ENCODE measurements around the gene GATAD2B. TPM values are rescaled to one million over a fixed set of nuclear protein-coding genes. Genes with fewer than 3 reads are reported as not detected.

Gene GATAD2B
- total and polyA plus RNA-seq, 2 of the 4 experiments (the other 2 are of a cell fraction), result 3.8 to 6.2 TPM

GRCh38 chr1:153970346-153970745 lies 47.6 kb upstream of the GATAD2B start:
- H4K8ac ChIP-seq (ENCODE audit: low read depth in 2 of 2, low read length in 2 of 2), result no peak overlapping the region
- dilution Hi-C loops (cut with HindIII; ENCODE audit: low sequenced_read_pairs, unreplicated experiment), result no loop called here
- no peaks in the 10 kb centered on the region for H3K27me3 ChIP-seq (ENCODE audit: control insufficient read depth, insufficient read depth, low read length)
- no peak overlapping the region for H3K23ac ChIP-seq (ENCODE audit: low read depth, low read length)
- no peak overlapping the region for H2BK15ac ChIP-seq (ENCODE audit: low read depth, low read length)
- no peak overlapping the region for H3K4me2 ChIP-seq (ENCODE audit: low read depth, low read length)
- no peak overlapping the region for H4K91ac ChIP-seq (ENCODE audit: insufficient read depth, low read depth, low read length)
- H3K18ac ChIP-seq (ENCODE audit: low read depth, low read length), result no peak overlapping the region
- H4K5ac ChIP-seq (ENCODE audit: low read depth, low read length), result no peak overlapping the region
- no peak overlapping the region for H3K4ac ChIP-seq (ENCODE audit: low read depth, low read length)
- no peak overlapping the region for H2AFZ ChIP-seq (replicated peaks; ENCODE audit: low read length, poor library complexity)
- intact Hi-C loops (cut with micrococcal nuclease), result no loop called here
- no peak overlapping the region for H2BK20ac ChIP-seq (ENCODE audit: low read depth, low read length)
- no peak overlapping the region for H3K27ac ChIP-seq (ENCODE audit: insufficient read depth, low read length)
- H3K4me3 ChIP-seq (ENCODE audit: insufficient read depth, low read depth, low read length), result no peak overlapping the region
- no peak overlapping the region for H2AK9ac ChIP-seq (replicated peaks; ENCODE audit: low read depth, low read length, poor library complexity)
- H2BK5ac ChIP-seq (ENCODE audit: low read depth, low read length, poor library complexity, severe bottlenecking), result no peak overlapping the region
- H4K20me1 ChIP-seq (ENCODE audit: insufficient read depth, low read length), result no peaks in the 10 kb centered on the region
- no peaks in the 10 kb centered on the region for H3K9me3 ChIP-seq (ENCODE audit: control insufficient read depth, insufficient read depth, low read length)
- H3K56ac ChIP-seq (ENCODE audit: extremely low read depth, insufficient read depth, low read length), result no peak overlapping the region
- H3K9ac ChIP-seq (ENCODE audit: low read depth, low read length), result no peak overlapping the region
- ChIA-PET CTCF (no interaction called here), POLR2A (ENCODE audit: unreplicated experiment) (no interaction called here)
- H3K36me3 ChIP-seq (ENCODE audit: control insufficient read depth, insufficient read depth, low read length), result peaks cover 17% of the 10 kb centered on the region
- no peak for ATAC-seq (ENCODE audit: low read depth)
- TF ChIP-seq FOS (IDR thresholded peaks at IDR 0.05; ENCODE audit: low read depth, low read length) (no peak), NFE2L2 (IDR thresholded peaks at IDR 0.05; ENCODE audit: low read depth, low read length) (no peak), CEBPB (IDR thresholded peaks at IDR 0.05; ENCODE audit: low read depth, low read length) (no peak), MXI1 (IDR thresholded peaks at IDR 0.05; ENCODE audit: borderline replicate concordance, low read depth, low read length) (no peak), POLR2A (IDR thresholded peaks at IDR 0.05; ENCODE audit: low read depth, low read length) (no peak), CHD1 (IDR thresholded peaks at IDR 0.05; ENCODE audit: low read depth, low read length) (no peak), RCOR1 (IDR thresholded peaks at IDR 0.05; ENCODE audit: insufficient replicate concordance, low read length) (no peak), MAFK (IDR thresholded peaks at IDR 0.05; ENCODE audit: low read depth, low read length) (no peak), RAD21 (IDR thresholded peaks at IDR 0.05; ENCODE audit: low read length) (no peak), SMC3 (IDR thresholded peaks at IDR 0.05; ENCODE audit: low read depth, low read length) (no peak), RFX5 (IDR thresholded peaks at IDR 0.05; ENCODE audit: low read depth, low read length) (no peak), MAZ (IDR thresholded peaks at IDR 0.05; ENCODE audit: borderline replicate concordance, low read depth, low read length) (no peak)
- TF ChIP-seq, protein P1, sequence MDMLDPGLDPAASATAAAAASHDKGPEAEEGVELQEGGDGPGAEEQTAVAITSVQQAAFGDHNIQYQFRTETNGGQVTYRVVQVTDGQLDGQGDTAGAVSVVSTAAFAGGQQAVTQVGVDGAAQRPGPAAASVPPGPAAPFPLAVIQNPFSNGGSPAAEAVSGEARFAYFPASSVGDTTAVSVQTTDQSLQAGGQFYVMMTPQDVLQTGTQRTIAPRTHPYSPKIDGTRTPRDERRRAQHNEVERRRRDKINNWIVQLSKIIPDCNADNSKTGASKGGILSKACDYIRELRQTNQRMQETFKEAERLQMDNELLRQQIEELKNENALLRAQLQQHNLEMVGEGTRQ (IDR thresholded peaks at IDR 0.05; ENCODE audit: low read depth, low read length), result no peak
- H3K79me1 ChIP-seq (ENCODE audit: low read depth in 1 of 2, low read length in 2 of 2), result peaks cover 5 to 35% of the 10 kb centered on the region in 2 experiments; a peak in 3 of 4 replicates
- no peak for DNase-seq
- no peak overlapping the region for H3K14ac ChIP-seq (replicated peaks; ENCODE audit: low read depth, low read length)
- H2BK120ac ChIP-seq (ENCODE audit: low read depth, low read length), result no peak overlapping the region
- H2AK5ac ChIP-seq (ENCODE audit: low read depth, low read length), result no peak overlapping the region
- BruUV-seq (replicated peaks), result no TSS peak
- no peaks in the 10 kb centered on the region for H3K4me1 ChIP-seq (ENCODE audit: control insufficient read depth, insufficient read depth, low read length)
- no CpG with 5 or more reads among the region's 2 CpGs for WGBS, 2 experiments (ENCODE audit: extremely low coverage in 2 of 2, insufficient read length in 1 of 2)
- H3K9me1 ChIP-seq (ENCODE audit: insufficient read depth, low read length), result peaks cover 11% of the 10 kb centered on the region
- in situ Hi-C loops (cut with MboI; ENCODE audit: low sequenced_read_pairs), result loop anchor here (10.0 to 25.0 kb wide), 2 partner anchors 296 to 433 kb away; partner anchors contain the start of genes ILF2, NPR1, S100A3 and S100A4
